Activated CD4-positive, CD25-positive, alpha-beta regulatory T cell treated with anti-CD3 and anti-CD28 coated beads, Interleukin-2, amount 50 U/mL, for 24 hours (primary cell): ENCODE measurements around the gene FAM83G.
"Not testable (repeated sequence)": the region's sequence is repeated elsewhere in the genome, so short reads cannot be mapped to it uniquely, and the experiment has no call there.

Experiments
- ATAC-seq, 2 donors: fragments of 150-1000 bp; cut with Tn5 transposase; one replicate each; pipeline ENCODE4 v1.10.0; 2021; ENCODE audit warnings: mild to moderate bottlenecking in 1 of 2, moderate library complexity in 1 of 2

The FAM83G gene, protein sequence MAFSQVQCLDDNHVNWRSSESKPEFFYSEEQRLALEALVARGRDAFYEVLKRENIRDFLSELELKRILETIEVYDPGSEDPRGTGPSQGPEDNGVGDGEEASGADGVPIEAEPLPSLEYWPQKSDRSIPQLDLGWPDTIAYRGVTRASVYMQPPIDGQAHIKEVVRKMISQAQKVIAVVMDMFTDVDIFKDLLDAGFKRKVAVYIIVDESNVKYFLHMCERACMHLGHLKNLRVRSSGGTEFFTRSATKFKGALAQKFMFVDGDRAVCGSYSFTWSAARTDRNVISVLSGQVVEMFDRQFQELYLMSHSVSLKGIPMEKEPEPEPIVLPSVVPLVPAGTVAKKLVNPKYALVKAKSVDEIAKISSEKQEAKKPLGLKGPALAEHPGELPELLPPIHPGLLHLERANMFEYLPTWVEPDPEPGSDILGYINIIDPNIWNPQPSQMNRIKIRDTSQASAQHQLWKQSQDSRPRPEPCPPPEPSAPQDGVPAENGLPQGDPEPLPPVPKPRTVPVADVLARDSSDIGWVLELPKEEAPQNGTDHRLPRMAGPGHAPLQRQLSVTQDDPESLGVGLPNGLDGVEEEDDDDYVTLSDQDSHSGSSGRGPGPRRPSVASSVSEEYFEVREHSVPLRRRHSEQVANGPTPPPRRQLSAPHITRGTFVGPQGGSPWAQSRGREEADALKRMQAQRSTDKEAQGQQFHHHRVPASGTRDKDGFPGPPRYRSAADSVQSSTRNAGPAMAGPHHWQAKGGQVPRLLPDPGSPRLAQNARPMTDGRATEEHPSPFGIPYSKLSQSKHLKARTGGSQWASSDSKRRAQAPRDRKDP

DNA sequence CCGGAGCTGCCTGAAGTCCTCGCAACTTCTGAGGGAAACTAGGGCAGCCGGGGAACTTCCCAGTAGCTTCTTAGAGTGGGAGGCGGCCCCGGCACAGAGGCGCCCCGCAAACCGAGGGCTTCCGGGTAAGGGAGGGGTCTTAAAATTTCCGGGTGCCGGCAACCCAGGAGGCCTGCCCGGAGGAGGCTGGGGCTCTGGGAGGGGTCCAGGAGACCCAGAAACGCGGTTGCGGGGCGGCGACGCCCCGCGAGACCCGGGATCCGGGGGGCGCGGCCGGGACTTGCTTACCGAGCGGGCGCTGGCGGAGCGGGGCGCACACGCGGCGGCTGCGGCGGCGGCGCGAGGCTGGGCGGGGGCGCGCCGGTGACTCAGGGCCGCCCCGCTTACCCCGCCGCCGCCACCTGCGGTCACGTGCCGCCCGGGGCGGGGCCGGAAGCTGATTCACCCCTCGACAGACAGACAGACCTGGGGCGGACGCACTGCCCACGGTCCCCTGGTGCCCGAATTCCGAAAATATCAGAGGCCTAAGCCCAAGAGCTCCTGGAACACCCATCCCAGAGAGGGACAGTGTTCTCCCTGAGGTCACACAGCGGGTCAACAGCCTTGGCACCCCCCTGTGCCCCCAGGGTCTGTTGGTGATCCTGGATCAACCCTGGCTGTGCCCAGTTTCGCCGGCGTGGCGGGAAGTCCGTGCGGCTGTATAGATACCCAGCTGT is at the start of gene FAM83G:
TSS of gene FAM83G (minus strand) at position 344 of the 716 bp plus-strand sequence. CDS start 723 bp downstream, outside the sequence.
- peak; percentile 91 to 94 for ATAC-seq

DNA sequence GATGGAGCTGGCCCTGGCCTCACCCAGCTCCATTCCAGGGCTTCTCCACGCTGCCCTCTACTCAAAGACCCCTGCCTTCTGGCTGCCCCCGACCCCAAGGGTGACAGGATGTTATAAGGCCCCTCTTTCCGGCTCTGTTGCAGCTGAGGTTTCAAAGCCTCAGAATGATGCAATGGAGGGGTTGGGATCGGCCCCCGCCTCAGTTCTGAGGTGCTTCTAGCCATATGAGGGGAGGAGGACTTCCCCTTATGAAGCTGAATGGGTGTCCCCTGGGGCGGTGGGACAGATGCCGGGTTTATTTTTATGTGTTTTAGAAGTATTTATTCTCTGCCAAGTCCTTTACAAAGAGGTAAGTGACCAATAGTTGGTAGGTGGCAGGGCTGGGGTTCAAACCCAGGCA is 44.3 kb upstream of the FAM83G start:
- not testable (repeated sequence) for ATAC-seq

DNA sequence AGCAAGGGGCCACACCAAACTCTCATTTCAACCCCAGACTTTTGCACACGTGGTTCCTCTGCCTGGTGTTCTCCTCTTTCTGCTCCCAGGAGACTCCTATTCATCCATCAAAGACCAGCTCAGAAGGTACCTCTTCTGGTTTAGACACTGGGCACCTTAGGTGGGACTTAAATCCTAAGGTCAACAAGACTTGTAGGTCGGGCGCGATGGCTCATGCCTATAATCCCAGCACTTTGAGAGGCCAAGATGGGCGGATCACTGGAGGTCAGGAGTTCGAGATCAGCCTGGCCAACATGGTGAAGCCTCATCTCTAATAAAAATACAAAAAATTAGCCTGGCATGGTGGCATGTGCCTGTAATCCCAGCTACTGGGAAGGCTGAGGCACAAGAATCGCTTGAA is 42.9 kb upstream of the FAM83G start:
- ATAC-seq = not testable (repeated sequence)

DNA sequence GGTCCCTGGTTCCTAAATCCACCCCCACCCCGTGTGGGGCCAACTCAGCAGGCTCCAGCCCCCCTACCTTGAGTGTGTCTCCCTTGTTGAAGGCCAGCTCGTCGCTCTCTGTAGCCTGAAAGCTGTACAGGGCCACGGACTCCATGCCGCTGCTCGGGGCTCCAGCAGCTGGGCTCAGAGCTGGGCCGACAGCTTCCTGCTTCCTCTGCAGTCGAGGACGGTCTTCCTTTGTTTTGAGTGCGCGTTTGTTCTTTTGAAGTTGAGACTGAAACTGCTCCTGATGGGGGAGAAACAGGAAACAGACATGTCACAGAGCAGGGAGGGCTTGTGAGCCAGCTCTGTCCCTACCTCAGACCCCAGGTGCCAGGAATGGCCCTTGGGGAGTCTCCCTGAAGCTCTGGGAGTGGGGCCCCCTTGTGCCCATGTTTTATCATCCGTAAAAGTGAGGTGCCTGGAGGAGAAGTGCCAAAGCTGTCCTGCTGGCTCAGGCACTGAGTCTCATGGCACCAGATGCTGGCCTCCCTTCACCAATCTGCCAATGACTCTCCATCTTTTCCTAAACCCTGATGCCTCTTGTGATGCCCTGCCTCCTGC is 42.3 kb upstream of the FAM83G start, which contains the start of gene GRAP:
TSS of gene GRAP (minus strand) at position 176 of the 594 bp plus-strand sequence. CDS start at position 145, 31 bp downstream.
- peak; percentile 75 for ATAC-seq

DNA sequence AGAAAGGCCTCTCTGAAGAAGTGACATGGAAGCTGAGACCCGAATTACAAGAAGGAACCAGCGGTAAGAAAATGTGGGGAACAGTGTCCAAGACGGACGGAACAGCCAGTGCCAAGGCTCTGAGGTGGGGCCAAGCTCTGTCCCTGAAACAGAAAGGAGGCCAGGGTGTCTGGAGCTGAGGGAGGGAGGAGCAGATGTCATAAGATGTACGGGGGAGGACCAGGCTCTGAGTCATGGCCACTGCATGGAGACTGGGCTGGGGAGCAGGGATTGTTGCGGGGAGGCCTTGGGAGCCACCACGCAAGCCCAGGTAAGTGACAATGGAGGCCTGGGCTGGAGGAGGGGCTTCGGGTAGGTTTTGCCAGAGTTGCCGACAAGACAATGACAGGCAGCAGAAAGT is 40.1 kb upstream of the FAM83G start:
- ATAC-seq = peak; percentile 40

DNA sequence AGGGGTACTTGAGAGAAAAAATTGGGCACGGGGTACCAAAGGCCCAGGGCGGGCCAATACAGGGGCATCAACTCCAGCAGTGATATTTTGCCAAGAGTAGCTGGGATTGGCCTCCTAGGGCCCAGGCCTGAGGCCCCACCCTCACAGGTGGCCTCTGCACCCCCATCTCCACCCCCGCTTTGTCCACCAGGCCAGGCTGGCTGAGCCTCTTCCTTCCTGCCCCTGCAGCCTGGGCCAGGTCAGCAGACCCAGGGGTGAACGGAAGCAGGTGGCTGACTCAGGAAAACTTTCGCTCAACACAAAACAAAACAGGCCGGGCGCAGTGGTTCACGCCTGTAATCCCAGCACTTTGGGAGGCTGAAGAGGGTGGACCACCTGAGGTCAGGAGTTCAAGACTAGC is 38.5 kb upstream of the FAM83G start:
- not testable (repeated sequence) for ATAC-seq

DNA sequence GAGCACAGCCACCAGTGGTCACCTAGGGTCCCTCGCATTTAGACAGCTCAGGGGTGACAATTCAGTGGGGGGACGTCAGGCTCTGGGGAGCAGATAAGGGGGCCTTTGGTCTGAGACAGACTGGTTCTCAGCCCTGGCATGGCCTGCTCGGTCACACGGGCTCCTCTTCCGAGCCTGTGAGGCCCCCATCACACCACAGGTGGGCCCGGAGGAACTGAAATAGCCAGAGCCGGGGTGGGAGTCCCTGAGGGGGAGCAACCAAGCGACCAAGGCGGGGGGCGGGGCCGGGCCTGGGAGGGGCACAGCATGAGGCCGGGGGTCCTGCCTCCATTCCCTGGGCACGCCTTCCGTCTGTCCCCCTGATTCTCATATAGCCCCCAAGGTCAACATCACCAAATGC is 37.8 kb upstream of the FAM83G start:
- not testable (repeated sequence) for ATAC-seq

DNA sequence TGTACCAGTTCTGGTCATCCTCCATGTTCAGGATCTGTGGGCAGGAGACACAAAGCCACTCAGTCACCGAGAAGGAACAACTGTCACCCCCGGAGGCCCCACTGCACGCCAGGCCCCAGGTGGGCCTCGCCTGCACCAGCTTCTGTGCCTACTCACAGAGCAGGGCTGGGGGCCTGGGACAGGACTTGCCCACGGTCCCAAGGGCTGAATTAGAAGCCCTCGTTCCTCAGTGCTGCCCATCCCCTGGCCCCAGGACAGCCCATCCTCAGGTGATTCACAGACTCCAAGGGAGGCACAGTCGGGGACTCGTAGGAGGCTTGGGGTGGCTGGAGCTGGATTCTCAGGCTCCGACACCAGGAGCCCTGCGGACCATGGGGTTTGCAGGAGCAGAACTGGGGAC is 37.3 kb upstream of the FAM83G start:
- ATAC-seq = not testable (repeated sequence)

DNA sequence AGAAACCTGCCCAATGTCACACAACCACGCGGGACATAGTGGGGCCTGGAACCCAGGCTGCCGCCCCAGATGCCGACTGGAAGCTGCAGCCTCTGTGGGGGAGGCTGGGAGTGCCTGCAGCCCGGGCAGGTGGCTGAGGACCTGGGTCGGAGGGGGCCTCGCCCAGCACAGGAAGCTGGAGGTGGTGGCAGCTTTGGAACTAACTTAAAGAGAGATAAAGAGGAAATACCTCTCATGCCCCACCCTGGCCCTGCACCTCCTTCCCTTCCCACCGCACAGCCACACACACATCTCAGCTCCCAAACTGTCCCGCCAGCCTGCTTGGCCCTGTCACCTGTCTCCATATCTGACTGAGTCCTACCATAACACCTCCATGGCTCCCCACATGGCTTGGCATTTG is 35.8 kb upstream of the FAM83G start:
- not testable (repeated sequence) for ATAC-seq

DNA sequence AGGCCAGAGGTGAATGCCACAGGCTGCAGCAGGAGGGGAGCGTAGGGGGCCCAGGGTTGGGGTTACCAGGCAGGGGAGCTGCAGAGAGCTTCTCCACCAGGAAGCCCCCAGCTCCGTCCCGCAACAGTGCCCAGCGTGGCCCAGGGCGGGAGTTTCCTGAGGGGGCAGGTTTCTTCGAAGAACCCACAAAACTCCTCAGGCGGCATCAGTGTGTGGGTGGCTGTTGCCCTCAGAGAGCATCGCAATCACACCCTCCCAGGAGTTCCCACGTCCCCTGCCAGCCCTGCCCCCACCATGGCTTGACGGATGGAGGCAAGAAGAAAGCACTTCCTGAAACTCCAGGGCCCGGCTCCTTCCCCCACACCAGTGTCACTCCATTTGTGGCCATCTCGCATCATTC is 34.2 kb upstream of the FAM83G start:
- peak; percentile 25 to 30 for ATAC-seq

DNA sequence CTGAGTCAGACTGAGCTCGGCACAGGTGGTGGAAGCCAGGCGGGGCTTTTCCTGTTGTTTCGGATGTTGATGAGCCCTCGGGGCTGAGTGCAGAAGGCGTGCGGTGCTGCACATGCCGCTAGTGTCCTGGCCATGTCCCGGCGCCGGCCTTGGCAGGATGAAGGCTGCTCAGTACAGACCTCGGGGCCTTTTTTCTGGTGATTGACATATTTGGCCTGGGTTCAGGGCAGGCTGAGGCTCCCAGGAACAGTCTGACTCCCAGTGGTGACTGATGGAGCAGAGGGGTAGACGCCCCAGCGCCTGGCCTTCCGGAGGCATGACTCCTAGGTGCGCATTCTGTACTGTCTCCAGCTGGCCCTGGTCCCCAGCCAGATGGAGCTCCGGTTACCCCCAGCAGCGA is 33.4 kb upstream of the FAM83G start:
- ATAC-seq = peak; percentile 44 to 60

DNA sequence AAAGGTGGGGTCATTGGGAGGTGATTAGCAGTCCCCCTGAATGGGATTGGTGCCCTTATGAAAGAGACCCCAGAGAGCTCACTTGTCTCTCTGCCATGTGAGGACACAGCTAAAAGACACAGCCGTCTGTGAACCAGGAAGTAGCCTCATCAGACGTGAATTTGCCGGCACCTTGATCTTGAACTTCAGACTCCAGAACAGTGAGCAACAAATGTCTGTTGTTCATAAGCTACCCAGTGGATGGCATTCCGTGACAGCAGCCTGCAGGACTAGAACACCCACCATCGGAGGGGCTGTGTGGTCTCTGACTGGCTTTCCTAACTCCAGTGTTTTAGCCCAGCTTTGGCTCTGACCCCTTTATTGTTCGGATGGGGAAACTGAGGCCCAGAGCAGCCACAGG is 33.0 kb upstream of the FAM83G start:
- peak in 1 of 2 donors; percentile 4 for ATAC-seq

DNA sequence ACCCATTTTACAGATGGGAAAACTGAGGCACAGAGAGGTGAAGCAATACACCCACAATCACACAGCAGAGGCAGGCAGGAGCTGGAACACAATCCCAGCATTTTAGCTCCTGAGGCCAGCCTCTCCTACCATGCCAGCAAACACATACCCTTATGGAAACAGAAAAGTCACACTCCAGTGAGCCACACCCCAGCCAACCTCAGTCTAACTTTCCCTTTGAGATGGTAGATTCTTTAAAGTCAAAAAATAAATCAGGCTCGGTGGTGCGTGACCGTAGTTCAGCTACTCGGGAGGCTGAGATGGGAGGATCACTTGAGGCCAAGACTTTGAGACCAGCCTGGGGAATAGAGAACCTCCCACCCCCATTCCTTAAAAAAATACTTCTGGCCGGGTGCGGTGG is 31.6 kb upstream of the FAM83G start:
- ATAC-seq = not testable (repeated sequence)

DNA sequence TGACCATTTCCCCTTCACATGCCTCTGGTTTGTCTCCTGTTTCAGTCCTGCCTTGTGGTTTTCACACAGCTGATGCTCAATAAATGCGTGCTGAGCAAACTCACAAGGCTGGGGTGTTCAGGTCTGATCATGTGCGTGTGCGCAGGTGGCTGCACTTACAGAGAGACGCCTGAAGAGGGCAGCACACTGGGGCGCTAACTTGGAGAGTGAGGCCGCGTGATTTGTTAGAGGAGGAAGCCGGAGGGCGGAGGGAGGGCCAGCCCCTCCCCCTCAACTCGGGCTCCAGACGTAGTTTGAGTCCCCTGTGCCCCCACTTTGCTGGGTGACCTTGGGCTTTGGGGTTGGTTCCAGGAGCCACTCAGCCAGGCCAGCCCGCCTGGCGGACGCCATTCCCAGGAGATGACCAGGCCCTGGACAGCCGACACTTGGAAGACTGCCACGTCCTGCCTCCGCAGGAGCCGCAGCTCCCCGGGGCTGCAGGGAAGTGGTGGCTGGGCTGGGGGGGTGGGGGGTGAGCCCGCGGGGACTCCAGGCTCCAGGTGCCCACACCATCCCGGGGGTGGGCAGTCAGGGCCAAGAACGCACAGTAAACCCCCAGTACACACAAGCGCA is 27.9 kb upstream of the FAM83G start:
- peak; percentile 88 to 90 for ATAC-seq

DNA sequence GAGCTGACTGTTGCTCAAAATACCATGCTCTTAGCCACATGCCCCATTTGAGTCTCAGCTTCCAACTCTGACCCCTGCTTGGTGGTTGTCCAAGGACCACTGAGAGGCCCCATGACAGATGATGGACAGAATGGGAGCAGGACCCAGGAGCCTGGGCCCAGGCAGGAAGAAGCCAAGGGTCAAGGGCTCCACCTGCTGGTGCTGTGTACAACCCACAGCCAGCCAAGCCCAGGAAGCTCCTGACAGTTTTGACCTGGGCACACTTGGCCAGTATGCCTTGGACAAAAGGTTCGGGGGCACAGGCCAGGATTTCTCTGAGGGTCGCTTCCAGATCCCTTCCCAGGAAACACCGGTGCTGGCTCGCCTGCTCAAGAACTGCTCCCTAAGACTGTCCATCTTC is 27.2 kb upstream of the FAM83G start:
- peak; percentile 71 to 79 for ATAC-seq

DNA sequence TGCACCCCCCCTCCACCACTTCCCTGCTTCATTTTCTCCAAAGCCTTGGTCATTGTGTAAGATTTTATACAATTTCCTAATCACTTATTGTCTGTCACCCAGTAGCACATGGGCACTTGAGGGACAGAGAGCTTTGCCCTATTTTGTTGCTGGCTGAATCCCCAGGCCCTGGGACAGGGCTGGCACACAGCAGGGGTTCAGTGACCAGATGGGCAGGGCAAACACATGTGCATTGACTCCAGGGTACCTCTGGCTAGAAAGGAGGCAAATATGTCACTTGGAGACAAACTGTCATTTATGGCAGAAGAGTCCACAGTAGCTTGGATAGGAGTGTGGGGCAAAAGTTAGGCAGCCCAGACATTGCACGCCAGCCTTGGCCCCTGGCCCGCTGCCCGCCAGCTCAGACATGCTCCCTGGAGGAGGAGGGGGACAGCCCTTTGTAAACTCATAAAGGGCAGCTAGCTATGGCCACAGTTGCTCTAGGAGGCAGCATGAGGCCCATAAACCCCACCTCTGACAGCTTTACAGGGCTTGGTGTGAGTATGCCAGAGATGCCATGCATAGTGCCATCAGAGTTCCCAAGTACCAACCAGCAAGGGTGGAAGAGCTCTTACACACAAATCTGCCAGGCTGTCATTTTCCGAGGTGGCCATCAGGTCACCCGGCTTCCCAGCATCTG is 26.3 kb upstream of the FAM83G start:
- ATAC-seq = not testable (repeated sequence)

DNA sequence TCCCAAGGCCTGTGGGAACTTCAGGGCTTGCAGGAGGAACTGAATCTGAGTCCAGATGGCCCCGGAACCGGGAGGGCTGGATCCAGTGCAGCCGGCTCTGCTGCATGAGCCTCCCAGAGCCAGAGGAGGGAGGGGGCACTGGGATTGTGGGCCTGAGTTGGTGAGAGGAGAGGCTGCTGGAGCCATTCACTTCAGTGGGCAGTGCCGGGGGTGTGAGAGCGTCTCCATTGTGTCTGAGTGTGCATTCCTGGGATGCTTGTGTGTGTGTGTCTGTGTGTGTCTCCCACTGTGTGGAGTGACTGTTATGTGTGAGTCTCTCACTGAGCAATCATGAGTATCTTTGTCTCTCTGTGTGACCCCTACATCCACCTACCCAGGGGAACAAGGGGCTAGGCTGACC is 25.2 kb upstream of the FAM83G start:
- ATAC-seq = not testable (repeated sequence)

DNA sequence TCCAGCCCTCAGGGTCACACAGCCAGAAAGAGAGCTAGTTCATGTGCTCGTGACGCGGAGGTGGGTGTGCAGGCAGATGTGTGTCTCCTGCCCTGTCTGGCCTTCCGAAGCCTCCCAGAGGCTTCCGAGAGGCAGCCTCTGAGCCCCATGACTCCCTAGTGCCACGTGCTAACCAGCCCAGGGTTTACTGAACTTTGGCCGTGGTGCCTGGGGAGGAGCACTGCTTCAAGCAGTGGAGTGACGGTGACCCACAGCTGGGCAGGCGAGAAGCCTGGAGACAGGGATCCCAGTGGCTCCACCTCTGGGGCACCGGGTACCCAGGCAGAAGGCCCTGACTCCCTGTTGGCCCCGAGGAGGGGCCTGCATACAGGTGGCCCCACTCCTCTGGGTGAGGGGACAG is 24.1 kb upstream of the FAM83G start:
- not testable (repeated sequence) for ATAC-seq

DNA sequence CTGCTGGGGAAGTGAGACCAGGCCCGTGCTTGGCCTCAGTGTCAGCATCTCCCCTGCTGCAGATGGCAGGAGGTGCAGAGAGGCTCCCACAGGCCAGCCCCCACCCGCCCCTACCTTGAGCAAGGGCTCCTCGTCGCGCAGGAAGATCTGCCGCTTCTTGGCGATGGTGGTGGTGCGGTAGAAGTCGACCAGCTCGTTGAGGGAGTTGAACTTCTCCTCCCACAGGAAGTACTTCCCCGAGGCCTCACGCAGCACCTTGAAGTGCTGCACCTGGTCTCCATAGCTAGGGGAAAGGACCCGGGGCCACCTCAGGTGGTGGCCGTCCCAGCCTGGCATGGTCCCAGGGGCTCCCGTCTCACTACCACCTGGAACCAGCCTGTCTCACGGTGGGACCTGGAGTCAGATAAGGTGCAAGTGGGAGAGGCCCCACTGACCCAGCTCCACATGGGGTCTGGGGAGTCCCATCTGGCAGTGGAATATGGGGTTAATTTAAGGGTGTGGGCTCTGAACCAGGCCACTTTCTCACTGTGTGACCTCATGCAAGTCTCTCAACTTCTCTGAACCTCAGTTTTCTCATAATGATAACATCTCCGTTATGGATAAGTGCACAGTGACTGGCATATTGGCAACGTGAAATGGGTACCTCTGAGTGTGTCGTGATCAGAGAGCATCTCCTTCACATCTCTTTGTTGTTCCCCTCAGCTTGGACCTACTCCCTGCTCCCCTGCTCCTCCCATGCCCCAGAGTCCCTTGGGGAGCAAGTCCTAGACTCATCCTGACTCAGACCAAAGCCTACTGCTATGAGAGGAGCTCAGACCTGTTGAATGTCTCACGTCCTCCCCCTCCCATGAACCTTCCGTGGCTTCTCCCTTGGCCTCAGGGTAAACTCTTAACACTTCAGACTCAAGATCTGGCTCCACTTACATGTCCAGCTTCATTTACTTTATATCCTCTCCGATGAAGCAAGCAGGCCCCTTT is 19.8 kb upstream of the FAM83G start:
- ATAC-seq = peak; percentile 59 to 63
